Stimulated activated CD8-positive, alpha-beta memory T cell treated with anti-CD3 and anti-CD28 coated beads, Interleukin-15, amount 100 ng/mL, for 24 hours (primary cell): Measurements from ENCODE around the gene SDK1.
"Not testable (repeated sequence)": the region's sequence is repeated elsewhere in the genome, so short reads cannot be mapped to it uniquely, and the experiment has no call there.

Experiments
- DNase-seq: peaks from one replicate; pipeline ENCODE4 v3.0.0-alpha.2; 2020; ENCODE audit warnings: low read depth

Gene SDK1

GRCh38 chr7:3725155-3726059, 424.4 kb downstream of the SDK1 start:
- DNase-seq = no peak

DNA sequence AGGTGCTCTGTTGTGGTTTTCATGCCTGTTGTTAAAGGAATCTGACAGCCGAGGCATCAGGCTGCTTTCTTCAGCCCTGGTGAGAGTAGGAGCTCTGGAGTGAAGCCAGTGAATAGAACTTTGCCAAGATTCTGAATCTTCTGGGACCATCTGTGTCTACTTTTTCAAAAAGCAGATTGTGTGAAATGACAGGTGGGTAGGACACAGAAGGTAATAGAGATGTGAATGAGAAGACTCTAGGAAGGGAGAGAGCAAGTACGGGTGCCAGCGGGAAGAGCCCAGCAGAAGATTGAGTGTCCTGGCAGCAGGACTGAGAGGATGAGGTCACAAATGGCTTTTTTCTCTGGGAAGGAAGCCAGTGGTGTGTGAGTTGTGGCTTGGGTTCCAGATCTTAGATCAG, 429.2 kb downstream of the SDK1 start:
- DNase-seq = no peak

GRCh38 chr7:3732395-3733005, 431.4 kb downstream of the SDK1 start:
- DNase-seq = no peak

- no peak for DNase-seq
These were observed 432.6 kb downstream of the SDK1 start for GRCh38 chr7:3733541-3734140.

GRCh38 chr7:3738964-3739363, 437.9 kb downstream of the SDK1 start:
- no peak for DNase-seq

DNA sequence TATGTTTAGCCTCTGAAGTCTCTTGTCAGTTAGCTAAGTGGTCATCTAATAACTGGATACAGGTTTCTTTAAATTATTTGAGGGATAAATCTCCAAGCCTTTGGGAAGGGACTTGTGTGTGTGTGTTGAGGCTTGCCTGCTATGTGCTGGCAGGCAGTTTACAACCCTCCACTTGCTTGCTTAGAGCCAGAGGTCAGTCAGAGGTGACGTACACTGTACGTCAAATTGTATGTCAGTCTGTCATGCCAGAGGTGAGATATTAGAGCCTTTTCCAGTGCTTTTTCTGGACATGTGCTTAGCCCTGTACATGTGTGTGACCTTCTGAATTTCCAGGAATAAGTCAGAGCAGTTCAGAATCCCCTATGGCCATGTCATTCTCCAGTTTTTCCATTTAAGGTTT, 438.9 kb downstream of the SDK1 start:
- no peak for DNase-seq

DNA sequence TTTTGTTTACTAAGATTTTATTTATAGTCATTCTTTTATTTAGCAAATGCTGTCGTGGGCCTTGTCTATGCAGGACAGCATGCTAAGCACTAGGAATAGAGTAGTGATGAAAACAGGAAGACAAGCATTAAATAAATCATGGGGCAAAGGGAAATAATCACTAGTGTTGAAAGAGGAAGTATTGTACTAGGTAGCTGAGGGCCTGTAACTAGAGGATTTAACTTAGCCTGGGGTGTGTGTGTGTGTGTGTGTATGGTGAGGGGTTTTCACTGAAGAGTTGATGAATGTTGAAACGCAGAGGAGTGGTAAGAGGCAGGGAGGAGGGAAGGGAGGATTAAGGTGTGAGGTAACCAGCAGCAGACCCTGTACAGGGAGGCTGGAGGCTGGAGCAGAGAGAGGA, 446.4 kb downstream of the SDK1 start:
- DNase-seq = no peak

DNA sequence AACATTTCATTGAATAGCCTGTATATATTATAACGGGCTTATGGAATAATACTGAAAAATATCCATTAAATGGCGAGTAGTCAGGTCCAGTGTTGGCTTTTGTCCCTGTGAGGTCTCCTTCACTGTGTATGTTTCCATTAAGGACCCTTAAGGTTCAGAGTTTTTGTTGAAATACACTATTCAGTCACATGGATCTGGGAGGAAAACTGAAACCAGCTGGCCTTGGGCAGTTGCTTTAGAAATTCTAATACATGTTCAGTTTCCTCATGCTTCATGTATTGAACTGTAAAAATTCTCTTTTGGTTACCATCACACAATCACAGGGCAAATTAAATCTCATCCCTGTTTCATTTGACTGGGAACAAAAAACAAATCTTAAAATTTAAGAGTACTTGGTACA, 447.3 kb downstream of the SDK1 start:
- no peak for DNase-seq

GRCh38 chr7:3753868-3754267, 452.8 kb downstream of the SDK1 start:
- DNase-seq = no peak

DNA sequence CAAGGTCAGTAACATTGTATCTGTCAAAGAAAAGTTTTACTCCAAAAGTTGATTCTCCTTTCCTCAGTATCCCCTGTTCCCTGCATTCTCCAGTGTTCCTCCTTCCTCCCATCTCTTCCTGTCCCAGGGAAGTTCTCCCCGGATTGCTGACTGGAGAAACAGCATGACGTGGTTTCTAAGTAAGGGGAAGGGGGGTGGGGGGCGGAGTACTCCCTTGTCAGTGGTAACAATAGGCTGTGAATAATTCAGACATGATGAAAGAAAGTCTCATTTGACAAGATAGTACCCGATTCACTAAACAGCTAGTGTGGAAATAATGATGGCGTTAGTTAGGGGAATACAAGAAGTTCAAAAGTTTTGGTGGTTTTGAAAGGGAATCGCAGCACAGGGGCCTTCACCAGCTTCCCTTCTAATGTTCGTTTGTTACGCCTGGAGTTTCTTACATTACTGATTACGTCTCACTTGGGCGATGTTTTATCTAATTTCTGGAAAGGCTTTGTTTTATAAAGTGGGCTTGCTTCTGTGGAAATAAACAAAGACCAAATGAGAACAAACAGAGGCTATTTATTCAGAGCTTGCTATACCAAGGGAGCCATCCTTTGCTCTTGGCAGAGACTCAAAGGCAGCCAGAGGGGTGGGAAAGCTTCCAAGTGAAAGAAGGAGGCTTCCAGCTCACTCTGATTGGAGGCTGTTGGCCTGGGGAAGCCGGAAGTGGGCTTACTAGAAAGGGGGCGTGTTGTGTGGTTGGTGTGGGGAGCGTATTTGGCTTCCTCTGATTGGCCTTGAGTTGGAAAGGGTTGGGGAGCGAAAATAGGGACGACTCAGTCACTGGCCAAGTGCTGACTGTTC, 453.7 kb downstream of the SDK1 start:
- no peak for DNase-seq

DNA sequence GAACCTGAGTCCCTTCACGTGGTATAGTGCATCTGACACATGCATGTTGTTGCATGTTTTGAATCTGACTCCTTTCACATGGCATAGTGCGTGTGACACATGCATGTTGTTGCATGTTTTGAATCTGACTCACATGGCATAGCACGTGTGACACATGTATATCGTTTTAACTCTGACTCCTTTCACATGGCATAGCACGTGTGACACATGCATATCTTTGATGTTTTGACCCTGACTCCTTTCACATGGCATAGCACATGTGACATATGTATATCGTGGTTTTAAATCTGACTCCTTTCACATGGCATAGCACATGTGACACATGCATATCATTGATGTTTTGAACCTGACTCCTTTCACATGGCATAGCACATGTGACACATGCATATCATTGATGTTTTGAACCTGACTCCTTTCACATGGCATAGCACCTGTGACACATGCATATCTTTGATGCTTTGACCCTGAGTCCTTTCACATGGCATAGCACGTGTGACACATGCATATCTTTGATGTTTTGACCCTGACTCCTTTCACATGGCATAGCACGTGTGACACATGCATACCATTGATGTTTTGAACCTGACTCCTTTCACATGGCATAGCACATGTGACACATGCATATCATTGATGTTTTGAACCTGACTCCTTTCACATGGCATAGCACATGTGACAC, 454.9 kb downstream of the SDK1 start:
- not testable (repeated sequence) for DNase-seq

GRCh38 chr7:3757059-3757458, 456.0 kb downstream of the SDK1 start:
- no peak for DNase-seq

- no peak for DNase-seq
These were observed 459.6 kb downstream of the SDK1 start for GRCh38 chr7:3760651-3761050.

- no peak for DNase-seq
These were observed 461.2 kb downstream of the SDK1 start for GRCh38 chr7:3762146-3762831.

- no peak for DNase-seq
These were observed 467.1 kb downstream of the SDK1 start for GRCh38 chr7:3767917-3768777.

DNA sequence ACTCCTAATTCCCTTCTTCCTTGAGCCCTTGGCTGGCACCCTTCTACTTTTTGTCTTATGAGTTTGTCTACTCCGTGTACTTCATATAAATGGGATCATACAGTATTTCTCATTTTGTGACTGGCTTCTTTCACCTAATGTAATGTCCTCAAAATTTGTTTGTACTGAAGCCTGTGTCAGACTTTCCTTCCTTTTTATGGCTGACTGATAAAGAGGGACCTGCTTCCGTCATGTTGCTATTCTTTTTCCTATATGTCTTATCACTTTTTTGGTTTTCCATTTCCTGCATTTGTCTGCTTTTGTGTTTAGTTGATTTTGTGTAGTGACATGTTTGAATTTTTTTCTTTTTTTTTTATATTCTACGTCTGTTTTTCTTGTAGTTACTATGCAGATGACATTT, 470.9 kb downstream of the SDK1 start:
- no peak for DNase-seq

DNA sequence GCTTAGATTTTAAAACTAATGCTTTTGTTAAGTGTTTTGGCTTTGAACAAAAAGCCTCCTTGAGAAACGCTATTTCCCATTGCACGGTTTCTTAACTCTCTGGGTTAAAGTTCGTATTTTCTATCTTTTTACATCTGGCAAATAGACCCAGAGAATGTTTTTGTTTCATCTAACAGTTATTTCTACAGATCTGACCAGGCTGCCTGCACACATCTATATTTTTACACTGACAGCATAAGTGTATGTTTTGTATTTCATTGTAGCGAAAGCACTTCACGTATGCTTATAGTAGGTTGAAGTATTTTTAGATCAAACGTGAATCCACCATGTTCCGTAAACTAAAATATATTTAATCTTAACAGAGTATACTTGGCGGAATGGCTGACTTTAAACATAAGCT, 477.3 kb downstream of the SDK1 start:
- DNase-seq = no peak

GRCh38 chr7:3780016-3780415, 479.0 kb downstream of the SDK1 start:
- no peak for DNase-seq

DNA sequence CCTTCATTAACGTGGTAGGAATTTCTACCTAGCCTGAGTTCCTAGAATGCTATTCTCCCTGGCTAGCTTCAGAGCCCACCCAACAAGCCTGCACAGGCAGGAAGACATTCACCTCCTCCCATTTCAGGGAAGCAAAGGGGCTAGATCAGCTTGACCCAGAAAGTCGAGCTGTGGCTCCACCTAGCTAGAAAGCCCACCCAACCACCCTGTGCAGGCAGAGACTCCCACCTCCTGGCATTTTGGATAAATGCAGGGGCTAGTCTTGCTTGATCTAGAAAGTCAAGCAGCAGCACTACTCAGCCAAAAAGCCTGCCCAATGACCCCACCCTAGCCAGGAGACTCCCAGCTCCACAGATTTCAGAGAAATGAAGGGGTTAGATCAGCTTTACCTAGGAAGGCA, 479.5 kb downstream of the SDK1 start:
- DNase-seq = no peak

- DNase-seq = no peak
These were observed 480.6 kb downstream of the SDK1 start for GRCh38 chr7:3781607-3782006.
